ENCODE results near the gene MRPL49. TPM values are rescaled to one million over a fixed set of nuclear protein-coding genes. Genes with fewer than 3 reads are reported as not detected.
A peak's percentile ranks its signal among the peaks of the same experiment; 100 is the strongest.

The MRPL49 gene
- total and polyA plus RNA-seq, 2 of the 13 experiments (the other 11 are each of a cell fraction or from before 2014, with no cell fraction given), result 39.2 to 53.3 TPM

DNA sequence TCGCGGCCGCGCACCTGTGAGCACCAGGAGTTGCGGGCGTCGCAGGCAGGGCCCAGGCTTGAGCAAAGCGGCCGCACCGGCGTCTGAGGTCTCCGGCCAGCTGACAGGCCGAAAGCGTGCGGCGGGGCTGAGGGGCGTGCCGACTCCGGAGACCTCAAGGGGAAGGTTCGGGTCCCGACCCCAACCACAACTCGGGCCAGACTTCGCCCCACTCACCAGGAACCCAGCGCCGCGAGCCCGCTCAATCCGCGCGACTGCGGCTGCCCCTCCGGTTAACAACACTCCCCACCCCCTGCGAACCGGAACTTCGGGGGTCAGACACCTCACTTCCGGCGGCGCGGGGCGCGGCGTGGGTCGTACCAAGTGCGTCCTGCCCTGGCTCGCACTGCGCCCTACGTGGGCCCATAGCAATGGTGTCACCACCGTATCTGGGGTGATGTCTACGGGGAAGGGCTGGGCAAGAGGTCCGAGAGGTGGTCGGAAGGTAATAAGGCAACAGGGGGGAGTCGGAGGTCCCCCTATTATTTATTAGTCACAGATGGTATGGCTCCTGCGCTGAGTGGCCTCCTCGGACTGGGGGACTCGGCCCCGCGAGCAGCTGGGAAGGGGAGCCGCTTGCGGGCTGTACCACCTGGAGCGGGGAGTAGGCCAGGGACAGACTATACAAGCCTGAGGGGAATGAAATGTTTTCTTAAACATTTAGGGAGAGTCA is 12.3 kb downstream of the MRPL49 start, which contains the start of gene SYVN1 (continued):
- TF ChIP-seq GATAD2A (CRISPR knock-in tag; IDR thresholded peaks at IDR 0.05), result peak; percentile 50
- no peak for TF ChIP-seq FOSL1 (CRISPR knock-in tag; IDR thresholded peaks at IDR 0.05; ENCODE audit: borderline replicate concordance)
- no peak for TF ChIP-seq ATRX (CRISPR knock-in tag; IDR thresholded peaks at IDR 0.05; ENCODE audit: borderline replicate concordance)
- TF ChIP-seq FOXA1 (IDR thresholded peaks at IDR 0.05), result no peak
- TF ChIP-seq FOXA1 (CRISPR knock-in tag; IDR thresholded peaks at IDR 0.05), result no peak
- TF ChIP-seq SIX4 (CRISPR knock-in tag; IDR thresholded peaks at IDR 0.05), result no peak
- TF ChIP-seq, protein P1, sequence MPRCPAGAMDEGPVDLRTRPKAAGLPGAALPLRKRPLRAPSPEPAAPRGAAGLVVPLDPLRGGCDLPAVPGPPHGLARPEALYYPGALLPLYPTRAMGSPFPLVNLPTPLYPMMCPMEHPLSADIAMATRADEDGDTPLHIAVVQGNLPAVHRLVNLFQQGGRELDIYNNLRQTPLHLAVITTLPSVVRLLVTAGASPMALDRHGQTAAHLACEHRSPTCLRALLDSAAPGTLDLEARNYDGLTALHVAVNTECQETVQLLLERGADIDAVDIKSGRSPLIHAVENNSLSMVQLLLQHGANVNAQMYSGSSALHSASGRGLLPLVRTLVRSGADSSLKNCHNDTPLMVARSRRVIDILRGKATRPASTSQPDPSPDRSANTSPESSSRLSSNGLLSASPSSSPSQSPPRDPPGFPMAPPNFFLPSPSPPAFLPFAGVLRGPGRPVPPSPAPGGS (CRISPR knock-in tag; IDR thresholded peaks at IDR 0.05), result peak; percentile 79
- no peak for TF ChIP-seq SRSF9 (IDR thresholded peaks at IDR 0.05; ENCODE audit: borderline replicate concordance, insufficient read depth, low read depth, low read length, poor library complexity, severe bottlenecking)
- TF ChIP-seq ZNF484 (CRISPR knock-in tag; IDR thresholded peaks at IDR 0.05; ENCODE audit: borderline replicate concordance, low read depth), result no peak
- TF ChIP-seq, protein P2, sequence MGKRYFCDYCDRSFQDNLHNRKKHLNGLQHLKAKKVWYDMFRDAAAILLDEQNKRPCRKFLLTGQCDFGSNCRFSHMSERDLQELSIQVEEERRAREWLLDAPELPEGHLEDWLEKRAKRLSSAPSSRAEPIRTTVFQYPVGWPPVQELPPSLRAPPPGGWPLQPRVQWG (CRISPR knock-in tag; IDR thresholded peaks at IDR 0.05; ENCODE audit: borderline replicate concordance, low read depth), result no peak
- TF ChIP-seq, protein P3, sequence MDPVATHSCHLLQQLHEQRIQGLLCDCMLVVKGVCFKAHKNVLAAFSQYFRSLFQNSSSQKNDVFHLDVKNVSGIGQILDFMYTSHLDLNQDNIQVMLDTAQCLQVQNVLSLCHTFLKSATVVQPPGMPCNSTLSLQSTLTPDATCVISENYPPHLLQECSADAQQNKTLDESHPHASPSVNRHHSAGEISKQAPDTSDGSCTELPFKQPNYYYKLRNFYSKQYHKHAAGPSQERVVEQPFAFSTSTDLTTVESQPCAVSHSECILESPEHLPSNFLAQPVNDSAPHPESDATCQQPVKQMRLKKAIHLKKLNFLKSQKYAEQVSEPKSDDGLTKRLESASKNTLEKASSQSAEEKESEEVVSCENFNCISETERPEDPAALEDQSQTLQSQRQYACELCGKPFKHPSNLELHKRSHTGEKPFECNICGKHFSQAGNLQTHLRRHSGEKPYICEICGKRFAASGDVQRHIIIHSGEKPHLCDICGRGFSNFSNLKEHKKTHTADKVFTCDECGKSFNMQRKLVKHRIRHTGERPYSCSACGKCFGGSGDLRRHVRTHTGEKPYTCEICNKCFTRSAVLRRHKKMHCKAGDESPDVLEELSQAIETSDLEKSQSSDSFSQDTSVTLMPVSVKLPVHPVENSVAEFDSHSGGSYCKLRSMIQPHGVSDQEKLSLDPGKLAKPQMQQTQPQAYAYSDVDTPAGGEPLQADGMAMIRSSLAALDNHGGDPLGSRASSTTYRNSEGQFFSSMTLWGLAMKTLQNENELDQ (CRISPR knock-in tag; IDR thresholded peaks at IDR 0.05; ENCODE audit: borderline replicate concordance), result peak; percentile 13; the same call in 1 of the 2 replicates
- peak; percentile 97 for TF ChIP-seq NR2C2 (CRISPR knock-in tag; IDR thresholded peaks at IDR 0.05; ENCODE audit: borderline replicate concordance)
- peak; percentile 62; the same call in 1 of the 2 replicates for TF ChIP-seq DNMT1 (CRISPR knock-in tag; IDR thresholded peaks at IDR 0.05)
- no peak for TF ChIP-seq PRMT3 (CRISPR knock-in tag; IDR thresholded peaks at IDR 0.05; ENCODE audit: borderline replicate concordance, low read depth)
- TF ChIP-seq ZNF331 (CRISPR knock-in tag; IDR thresholded peaks at IDR 0.05), result 0 out of 2 replicates have a peak, but pooled peaks have one; percentile 44
- peak; percentile 73; the same call in 1 of the 2 replicates for TF ChIP-seq ARHGAP35 (CRISPR knock-in tag; IDR thresholded peaks at IDR 0.05; ENCODE audit: borderline replicate concordance)
- peak; percentile 37; the same call in 1 of the 2 replicates for TF ChIP-seq ZNF510 (CRISPR knock-in tag; IDR thresholded peaks at IDR 0.05; ENCODE audit: low read depth)
- TF ChIP-seq, protein P4, sequence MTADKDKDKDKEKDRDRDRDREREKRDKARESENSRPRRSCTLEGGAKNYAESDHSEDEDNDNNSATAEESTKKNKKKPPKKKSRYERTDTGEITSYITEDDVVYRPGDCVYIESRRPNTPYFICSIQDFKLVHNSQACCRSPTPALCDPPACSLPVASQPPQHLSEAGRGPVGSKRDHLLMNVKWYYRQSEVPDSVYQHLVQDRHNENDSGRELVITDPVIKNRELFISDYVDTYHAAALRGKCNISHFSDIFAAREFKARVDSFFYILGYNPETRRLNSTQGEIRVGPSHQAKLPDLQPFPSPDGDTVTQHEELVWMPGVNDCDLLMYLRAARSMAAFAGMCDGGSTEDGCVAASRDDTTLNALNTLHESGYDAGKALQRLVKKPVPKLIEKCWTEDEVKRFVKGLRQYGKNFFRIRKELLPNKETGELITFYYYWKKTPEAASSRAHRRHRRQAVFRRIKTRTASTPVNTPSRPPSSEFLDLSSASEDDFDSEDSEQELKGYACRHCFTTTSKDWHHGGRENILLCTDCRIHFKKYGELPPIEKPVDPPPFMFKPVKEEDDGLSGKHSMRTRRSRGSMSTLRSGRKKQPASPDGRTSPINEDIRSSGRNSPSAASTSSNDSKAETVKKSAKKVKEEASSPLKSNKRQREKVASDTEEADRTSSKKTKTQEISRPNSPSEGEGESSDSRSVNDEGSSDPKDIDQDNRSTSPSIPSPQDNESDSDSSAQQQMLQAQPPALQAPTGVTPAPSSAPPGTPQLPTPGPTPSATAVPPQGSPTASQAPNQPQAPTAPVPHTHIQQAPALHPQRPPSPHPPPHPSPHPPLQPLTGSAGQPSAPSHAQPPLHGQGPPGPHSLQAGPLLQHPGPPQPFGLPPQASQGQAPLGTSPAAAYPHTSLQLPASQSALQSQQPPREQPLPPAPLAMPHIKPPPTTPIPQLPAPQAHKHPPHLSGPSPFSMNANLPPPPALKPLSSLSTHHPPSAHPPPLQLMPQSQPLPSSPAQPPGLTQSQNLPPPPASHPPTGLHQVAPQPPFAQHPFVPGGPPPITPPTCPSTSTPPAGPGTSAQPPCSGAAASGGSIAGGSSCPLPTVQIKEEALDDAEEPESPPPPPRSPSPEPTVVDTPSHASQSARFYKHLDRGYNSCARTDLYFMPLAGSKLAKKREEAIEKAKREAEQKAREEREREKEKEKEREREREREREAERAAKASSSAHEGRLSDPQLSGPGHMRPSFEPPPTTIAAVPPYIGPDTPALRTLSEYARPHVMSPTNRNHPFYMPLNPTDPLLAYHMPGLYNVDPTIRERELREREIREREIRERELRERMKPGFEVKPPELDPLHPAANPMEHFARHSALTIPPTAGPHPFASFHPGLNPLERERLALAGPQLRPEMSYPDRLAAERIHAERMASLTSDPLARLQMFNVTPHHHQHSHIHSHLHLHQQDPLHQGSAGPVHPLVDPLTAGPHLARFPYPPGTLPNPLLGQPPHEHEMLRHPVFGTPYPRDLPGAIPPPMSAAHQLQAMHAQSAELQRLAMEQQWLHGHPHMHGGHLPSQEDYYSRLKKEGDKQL (CRISPR knock-in tag; IDR thresholded peaks at IDR 0.05; ENCODE audit: low read depth), result no peak
- TF ChIP-seq HOXA9 (CRISPR knock-in tag; IDR thresholded peaks at IDR 0.05; ENCODE audit: borderline replicate concordance), result no peak; the same call in 1 of the 2 replicates
- TF ChIP-seq ZNF883 (CRISPR knock-in tag; IDR thresholded peaks at IDR 0.05; ENCODE audit: not compliant biosample characterization), result peak; percentile 92

Data from HepG2 (cell line).